Neutrophil (primary cell): ENCODE data around the gene NDST1.

Experiments used
- H3K27ac ChIP-seq: fragments of 200-600 bp; sonication (generic); 2 replicates; pipeline ENCODE4 v1.5.1; 2016; ENCODE audit warnings: mild to moderate bottlenecking, moderate library complexity
- H3K27me3 ChIP-seq: fragments of 200-600 bp; sonication (generic); 2 replicates; pipeline ENCODE4 v1.6.0; 2016; ENCODE audit warnings: mild to moderate bottlenecking
- H3K36me3 ChIP-seq: fragments of 200-600 bp; sonication (generic); 2 replicates; pipeline ENCODE4 v1.5.1; 2017
- H3K4me1 ChIP-seq, 2 experiments: fragments of 200-600 bp in 1 of 2; sonication (generic) in 1 of 2; 1 replicate in 1 of 2; 2 replicates in 1 of 2; pipeline versions ENCODE4 v1.5.1 to v1.6.1; 2013 to 2016; ENCODE audit warnings: low read depth in 1 of 2, low read length in 1 of 2, mild to moderate bottlenecking in 1 of 2, moderate library complexity in 1 of 2; ENCODE audit not compliant: control insufficient read depth in 1 of 2, insufficient read depth in 1 of 2
- H3K4me3 ChIP-seq, 2 experiments: fragments of 200-600 bp in 1 of 2; sonication (generic) in 1 of 2; 1 replicate in 1 of 2; 2 replicates in 1 of 2; pipeline ENCODE4 v1.5.1; 2013 to 2016; ENCODE audit warnings: low read depth in 1 of 2, low read length in 1 of 2, mild to moderate bottlenecking in 1 of 2, moderate library complexity in 1 of 2
- H3K9me3 ChIP-seq: fragments of 200-600 bp; sonication (generic); 2 replicates; pipeline ENCODE4 v1.5.1; 2016
- TF ChIP-seq, protein P1 (sequence below): fragments of 200-600 bp; sonication (generic); IDR thresholded peaks from 2 replicates; pipeline ENCODE4 v1.5.1; 2016; ENCODE audit warnings: antibody characterized with exemption

NDST1 gene

DNA sequence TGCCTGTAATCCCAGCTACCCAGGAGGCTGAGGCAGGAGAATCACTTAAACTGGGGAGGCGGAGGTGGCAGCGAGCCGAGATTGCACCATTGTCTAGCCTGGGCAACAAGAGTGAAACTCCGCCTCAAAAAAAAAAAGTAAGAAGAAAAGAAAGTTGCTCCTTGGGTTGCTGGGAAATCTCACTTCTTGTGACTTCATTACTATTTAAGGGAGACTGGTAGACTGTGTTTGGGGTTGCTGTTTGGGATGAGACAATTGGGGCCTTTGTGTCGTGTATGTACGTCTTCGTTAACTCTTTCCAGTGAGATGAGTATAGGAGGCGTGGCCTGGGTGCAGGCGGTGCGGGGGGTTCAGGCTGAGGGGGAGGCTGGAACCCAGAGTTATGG, 11.6 kb downstream of the NDST1 start:
- TF ChIP-seq, protein P1, sequence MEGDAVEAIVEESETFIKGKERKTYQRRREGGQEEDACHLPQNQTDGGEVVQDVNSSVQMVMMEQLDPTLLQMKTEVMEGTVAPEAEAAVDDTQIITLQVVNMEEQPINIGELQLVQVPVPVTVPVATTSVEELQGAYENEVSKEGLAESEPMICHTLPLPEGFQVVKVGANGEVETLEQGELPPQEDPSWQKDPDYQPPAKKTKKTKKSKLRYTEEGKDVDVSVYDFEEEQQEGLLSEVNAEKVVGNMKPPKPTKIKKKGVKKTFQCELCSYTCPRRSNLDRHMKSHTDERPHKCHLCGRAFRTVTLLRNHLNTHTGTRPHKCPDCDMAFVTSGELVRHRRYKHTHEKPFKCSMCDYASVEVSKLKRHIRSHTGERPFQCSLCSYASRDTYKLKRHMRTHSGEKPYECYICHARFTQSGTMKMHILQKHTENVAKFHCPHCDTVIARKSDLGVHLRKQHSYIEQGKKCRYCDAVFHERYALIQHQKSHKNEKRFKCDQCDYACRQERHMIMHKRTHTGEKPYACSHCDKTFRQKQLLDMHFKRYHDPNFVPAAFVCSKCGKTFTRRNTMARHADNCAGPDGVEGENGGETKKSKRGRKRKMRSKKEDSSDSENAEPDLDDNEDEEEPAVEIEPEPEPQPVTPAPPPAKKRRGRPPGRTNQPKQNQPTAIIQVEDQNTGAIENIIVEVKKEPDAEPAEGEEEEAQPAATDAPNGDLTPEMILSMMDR: no peak
- Histone ChIP-seq H3K9me3 (no peaks in the 10 kb centered on the region), H3K4me3 (no peak overlapping the region), H3K4me1 (peaks cover 0 to 15% of the 10 kb centered on the region in 2 experiments), H3K36me3 (peaks cover 73% of the 10 kb centered on the region), H3K27ac (no peak overlapping the region), H3K27me3 (no peaks in the 10 kb centered on the region)

DNA sequence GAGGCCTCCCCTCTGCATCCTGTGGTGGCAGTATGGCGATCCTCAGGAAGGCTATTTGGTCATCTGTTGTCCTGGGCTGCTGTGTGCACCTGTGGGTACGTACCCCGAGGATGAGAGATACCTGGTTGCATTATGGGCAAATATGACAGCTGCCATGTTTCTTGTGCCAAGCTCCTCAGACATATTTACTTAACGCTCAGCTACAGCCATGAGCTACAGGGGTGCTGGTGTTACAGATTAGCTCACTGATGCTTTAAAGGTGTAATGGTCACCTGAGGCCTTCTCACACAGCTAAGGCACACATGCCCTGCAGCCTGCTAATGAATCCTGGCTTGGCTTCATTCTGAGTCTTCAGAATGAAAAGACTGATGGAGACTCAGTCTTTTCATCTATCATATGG, 12.0 kb downstream of the NDST1 start:
- Histone ChIP-seq H3K36me3 (peaks cover 73% of the 10 kb centered on the region), H3K4me1 (peaks cover 0 to 15% of the 10 kb centered on the region in 2 experiments), H3K4me3 (no peak overlapping the region), H3K9me3 (no peaks in the 10 kb centered on the region), H3K27ac (no peak overlapping the region), H3K27me3 (no peaks in the 10 kb centered on the region)
- TF ChIP-seq, protein P1: no peak

DNA sequence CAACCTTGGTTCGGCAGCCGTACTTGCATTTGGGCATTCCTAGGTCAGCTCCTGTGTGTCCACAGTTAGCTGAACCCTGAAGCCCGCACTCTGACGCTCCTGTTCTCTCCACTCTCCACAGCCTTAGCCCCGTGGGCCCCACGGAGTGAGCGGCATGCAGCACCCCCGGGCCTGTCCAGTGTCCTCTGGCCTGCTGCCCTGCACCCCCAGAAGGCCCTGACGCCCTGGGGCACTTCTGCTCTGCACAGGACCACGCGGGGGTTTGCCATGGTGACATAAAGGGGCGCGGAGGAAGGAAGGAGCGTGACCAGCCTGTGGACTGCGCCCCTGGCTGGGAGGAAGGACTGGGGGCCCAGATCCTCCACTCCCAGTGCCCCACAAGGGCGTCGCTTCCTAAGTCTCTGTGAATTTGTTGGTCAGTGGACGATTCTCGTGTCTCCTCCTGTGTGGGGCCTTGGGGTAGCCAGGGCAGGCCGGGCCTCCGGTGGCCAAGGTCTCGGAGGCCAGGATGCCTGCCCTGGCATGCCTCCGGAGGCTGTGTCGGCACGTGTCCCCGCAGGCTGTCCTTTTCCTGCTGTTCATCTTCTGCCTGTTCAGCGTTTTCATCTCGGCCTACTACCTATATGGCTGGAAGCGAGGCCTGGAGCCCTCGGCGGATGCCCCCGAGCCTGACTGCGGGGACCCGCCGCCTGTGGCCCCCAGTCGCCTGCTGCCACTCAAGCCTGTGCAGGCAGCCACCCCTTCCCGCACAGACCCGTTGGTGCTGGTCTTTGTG, 13.0 kb downstream of the NDST1 start:
- Histone ChIP-seq H3K27ac (no peak overlapping the region), H3K36me3 (peaks cover 82% of the 10 kb centered on the region)
- TF ChIP-seq, protein P1: no peak

DNA sequence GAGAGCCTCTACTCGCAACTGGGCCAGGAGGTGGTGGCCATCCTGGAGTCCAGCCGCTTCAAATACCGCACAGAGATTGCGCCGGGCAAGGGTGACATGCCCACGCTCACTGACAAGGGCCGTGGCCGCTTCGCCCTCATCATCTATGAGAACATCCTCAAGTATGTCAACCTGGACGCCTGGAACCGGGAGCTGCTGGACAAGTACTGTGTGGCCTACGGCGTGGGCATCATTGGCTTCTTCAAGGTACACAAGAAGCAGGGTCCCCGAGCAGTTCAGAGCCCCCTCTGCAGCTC, 13.5 kb downstream of the NDST1 start:
- Histone ChIP-seq H3K27me3 (no peaks in the 10 kb centered on the region), H3K27ac (no peak overlapping the region), H3K4me1 (peaks cover 0 to 15% of the 10 kb centered on the region in 2 experiments), H3K36me3 (peaks cover 87% of the 10 kb centered on the region), H3K9me3 (no peaks in the 10 kb centered on the region), H3K4me3 (no peak overlapping the region)
- TF ChIP-seq, protein P1: no peak

More for the DNA sequence above, 13.0 kb downstream of the NDST1 start:
- peaks cover 0 to 15% of the 10 kb centered on the region in 2 experiments for H3K4me1 ChIP-seq
- no peaks in the 10 kb centered on the region for H3K27me3 ChIP-seq
- no peaks in the 10 kb centered on the region for H3K9me3 ChIP-seq
- H3K4me3 ChIP-seq: no peak overlapping the region

DNA sequence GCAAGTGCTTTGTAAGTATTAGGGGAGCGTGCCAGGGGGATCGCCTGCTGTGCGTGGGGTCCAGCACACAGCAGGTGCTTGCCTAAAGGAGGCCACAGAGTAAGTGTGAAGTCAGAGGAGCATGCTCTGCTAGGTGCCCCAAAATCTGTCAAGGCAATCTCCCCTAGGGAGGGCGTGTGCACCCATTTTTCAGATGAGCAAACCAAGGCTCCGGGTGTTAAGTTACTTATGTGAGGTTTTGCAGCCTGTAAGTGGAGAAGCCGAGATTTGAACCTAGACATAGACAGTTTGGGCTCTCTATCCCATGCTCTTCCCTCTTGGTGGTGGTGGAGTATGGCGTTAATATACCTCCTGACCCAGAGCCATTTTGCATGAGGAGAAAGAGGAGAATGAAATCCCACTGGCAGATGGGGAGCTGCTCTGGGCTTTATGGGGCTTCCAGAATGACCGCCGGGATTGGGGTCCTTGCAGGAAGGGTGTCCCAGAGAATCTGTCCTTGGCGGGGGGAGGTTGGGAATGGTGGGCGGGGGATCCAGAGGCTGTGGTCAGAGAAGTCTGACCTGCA, 14.1 kb downstream of the NDST1 start:
- no peak overlapping the region for H3K4me3 ChIP-seq
- peaks cover 0 to 15% of the 10 kb centered on the region in 2 experiments for H3K4me1 ChIP-seq
- H3K27ac ChIP-seq: peak overlapping the region; percentile 42
- H3K36me3 ChIP-seq: peaks cover 92% of the 10 kb centered on the region
- TF ChIP-seq, protein P1: no peak
- H3K9me3 ChIP-seq: no peaks in the 10 kb centered on the region
- no peaks in the 10 kb centered on the region for H3K27me3 ChIP-seq
